LoVo (cell line): Measurements from ENCODE around the gene PPP2R3B.

Experiments used
- DNase-seq: peaks from one replicate; pipeline ENCODE4 v3.0.0-alpha.2; 2016; ENCODE audit warnings: low spot score

PPP2R3B gene

GRCh38 chrX:302975-303374, 83.7 kb downstream of the PPP2R3B start:
- DNase-seq = no peak

GRCh38 chrX:300334-300733, 86.4 kb downstream of the PPP2R3B start:
- no peak for DNase-seq

GRCh38 chrX:298993-299392, 87.7 kb downstream of the PPP2R3B start:
- DNase-seq = no peak

GRCh38 chrX:295136-295535, 91.6 kb downstream of the PPP2R3B start:
- no peak for DNase-seq

GRCh38 chrX:292900-293897, 93.5 kb downstream of the PPP2R3B start:
- DNase-seq = no peak

- DNase-seq = no peak
These were observed 95.3 kb downstream of the PPP2R3B start for GRCh38 chrX:291411-291901.

- DNase-seq = no peak
These were observed 96.1 kb downstream of the PPP2R3B start for GRCh38 chrX:290476-291166.

- DNase-seq = no peak
These were observed 98.1 kb downstream of the PPP2R3B start for GRCh38 chrX:288561-288991.

GRCh38 chrX:287670-288069, 99.0 kb downstream of the PPP2R3B start:
- no peak for DNase-seq

- no peak for DNase-seq
These were observed 101.5 kb downstream of the PPP2R3B start for GRCh38 chrX:285076-285677.
